Measurements from ENCODE around the gene FGF13. TPM values are rescaled to one million over a fixed set of nuclear protein-coding genes. Genes with fewer than 3 reads are reported as not detected.
A peak's percentile ranks its signal among the peaks of the same experiment; 100 is the strongest.

The FGF13 gene
- total and polyA plus RNA-seq, 2 experiments from 2014 or later, result 26.4 to 88.9 TPM

- H3K4me1 ChIP-seq (ENCODE audit: low read depth), result peaks cover 3% of the 10 kb centered on the region
- DNase-seq (ENCODE audit: low read depth in 1 of 2, low spot score in 1 of 2), result no peak
Measured at GRCh38 chrX:138664466-138664865, 47.1 kb downstream of the FGF13 start.

GRCh38 chrX:138664016-138664415 is 47.5 kb downstream of the FGF13 start:
- DNase-seq (ENCODE audit: low read depth in 1 of 2, low spot score in 1 of 2), result no peak
- Histone ChIP-seq H3K27me3 (no peaks in the 10 kb centered on the region), H3K4me1 (ENCODE audit: low read depth) (no peaks in the 10 kb centered on the region), H3K27ac (no peak overlapping the region), H3K4me3 (no peak overlapping the region), H3K9me3 (ENCODE audit: low read depth) (no peaks in the 10 kb centered on the region), H3K36me3 (no peaks in the 10 kb centered on the region)
- no peak for TF ChIP-seq CTCF (IDR thresholded peaks at IDR 0.05; ENCODE audit: low read depth, low read length)

More at GRCh38 chrX:138664466-138664865, 47.1 kb downstream of the FGF13 start:
- Histone ChIP-seq H3K27me3 (no peaks in the 10 kb centered on the region), H3K36me3 (no peaks in the 10 kb centered on the region), H3K9me3 (ENCODE audit: low read depth) (no peaks in the 10 kb centered on the region), H3K4me3 (no peak overlapping the region), H3K27ac (no peak overlapping the region)
- no peak for TF ChIP-seq CTCF (IDR thresholded peaks at IDR 0.05; ENCODE audit: low read depth, low read length)

- no peak for TF ChIP-seq CTCF (IDR thresholded peaks at IDR 0.05; ENCODE audit: low read depth, low read length)
- DNase-seq (ENCODE audit: low read depth in 1 of 2, low spot score in 1 of 2), result no peak
- no peaks in the 10 kb centered on the region for H3K27me3 ChIP-seq
- peaks cover 4% of the 10 kb centered on the region for H3K4me1 ChIP-seq (ENCODE audit: low read depth)
- no peaks in the 10 kb centered on the region for H3K9me3 ChIP-seq (ENCODE audit: low read depth)
- no peak overlapping the region for H3K27ac ChIP-seq
- no peaks in the 10 kb centered on the region for H3K36me3 ChIP-seq
- no peak overlapping the region for H3K4me3 ChIP-seq
Measured at GRCh38 chrX:138651494-138651893, 60.0 kb downstream of the FGF13 start.

DNA sequence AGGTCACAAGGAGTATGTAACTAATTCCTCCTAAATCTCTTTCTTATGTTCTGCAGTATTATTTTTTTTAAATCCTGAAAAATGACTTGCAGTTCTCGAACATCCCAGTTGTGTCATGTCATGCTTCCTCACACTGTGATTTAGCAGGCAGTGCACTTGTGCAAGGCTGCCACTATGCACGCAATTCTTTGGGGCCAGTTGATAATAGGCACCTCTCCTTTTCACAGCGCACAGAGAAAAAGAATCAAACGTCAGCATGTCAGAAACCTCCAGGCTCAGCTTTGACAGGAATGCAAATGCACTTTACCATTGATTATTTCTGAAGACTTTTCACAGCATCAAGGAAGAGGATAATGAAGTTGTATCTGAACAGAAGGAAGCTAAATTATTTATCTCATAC is 62.9 kb downstream of the FGF13 start:
- TF ChIP-seq CTCF (IDR thresholded peaks at IDR 0.05; ENCODE audit: low read depth, low read length), result no peak
- no peaks in the 10 kb centered on the region for H3K36me3 ChIP-seq
- H3K4me3 ChIP-seq, result no peak overlapping the region
- DNase-seq (ENCODE audit: low read depth in 1 of 2, low spot score in 1 of 2), result no peak
- H3K9me3 ChIP-seq (ENCODE audit: low read depth), result no peaks in the 10 kb centered on the region
- H3K27ac ChIP-seq, result peak overlapping the region; percentile 9
- H3K4me1 ChIP-seq (ENCODE audit: low read depth), result peaks cover 18% of the 10 kb centered on the region
- H3K27me3 ChIP-seq, result no peaks in the 10 kb centered on the region

GRCh38 chrX:138638996-138639395 is 72.5 kb downstream of the FGF13 start:
- no peak for TF ChIP-seq CTCF (IDR thresholded peaks at IDR 0.05; ENCODE audit: low read depth, low read length)
- H3K9me3 ChIP-seq (ENCODE audit: low read depth), result no peaks in the 10 kb centered on the region
- DNase-seq (ENCODE audit: low read depth in 1 of 2, low spot score in 1 of 2), result no peak
- peaks cover 5% of the 10 kb centered on the region for H3K36me3 ChIP-seq
- no peak overlapping the region for H3K27ac ChIP-seq
- peaks cover 10% of the 10 kb centered on the region for H3K4me1 ChIP-seq (ENCODE audit: low read depth)
- no peak overlapping the region for H3K4me3 ChIP-seq
- H3K27me3 ChIP-seq, result no peaks in the 10 kb centered on the region

Data from cardiac muscle cell (in vitro differentiated cells and primary cell).